ENCODE data around the gene SUCLG2.

SUCLG2 gene

GRCh38 chr3:67534594-67534993 lies 119.8 kb downstream of the SUCLG2 start:
- H3K9me3 Mint-ChIP-seq: peaks cover 5% of the 10 kb centered on the region
- no peaks in the 10 kb centered on the region for H3K27me3 Mint-ChIP-seq
- H3K36me3 Mint-ChIP-seq (ENCODE audit: insufficient read depth): peaks cover 4% of the 10 kb centered on the region
- H3K4me1 Mint-ChIP-seq: peaks cover 50% of the 10 kb centered on the region
- no peak overlapping the region for H3K4me3 Mint-ChIP-seq
- no peak for DNase-seq (ENCODE audit: low spot score in 2 of 2)
- no peak for ATAC-seq (replicated peaks; ENCODE audit: extremely low read depth, poor library complexity, severe bottlenecking)
- no peak overlapping the region for H3K27ac Mint-ChIP-seq (ENCODE audit: low read depth)

DNA sequence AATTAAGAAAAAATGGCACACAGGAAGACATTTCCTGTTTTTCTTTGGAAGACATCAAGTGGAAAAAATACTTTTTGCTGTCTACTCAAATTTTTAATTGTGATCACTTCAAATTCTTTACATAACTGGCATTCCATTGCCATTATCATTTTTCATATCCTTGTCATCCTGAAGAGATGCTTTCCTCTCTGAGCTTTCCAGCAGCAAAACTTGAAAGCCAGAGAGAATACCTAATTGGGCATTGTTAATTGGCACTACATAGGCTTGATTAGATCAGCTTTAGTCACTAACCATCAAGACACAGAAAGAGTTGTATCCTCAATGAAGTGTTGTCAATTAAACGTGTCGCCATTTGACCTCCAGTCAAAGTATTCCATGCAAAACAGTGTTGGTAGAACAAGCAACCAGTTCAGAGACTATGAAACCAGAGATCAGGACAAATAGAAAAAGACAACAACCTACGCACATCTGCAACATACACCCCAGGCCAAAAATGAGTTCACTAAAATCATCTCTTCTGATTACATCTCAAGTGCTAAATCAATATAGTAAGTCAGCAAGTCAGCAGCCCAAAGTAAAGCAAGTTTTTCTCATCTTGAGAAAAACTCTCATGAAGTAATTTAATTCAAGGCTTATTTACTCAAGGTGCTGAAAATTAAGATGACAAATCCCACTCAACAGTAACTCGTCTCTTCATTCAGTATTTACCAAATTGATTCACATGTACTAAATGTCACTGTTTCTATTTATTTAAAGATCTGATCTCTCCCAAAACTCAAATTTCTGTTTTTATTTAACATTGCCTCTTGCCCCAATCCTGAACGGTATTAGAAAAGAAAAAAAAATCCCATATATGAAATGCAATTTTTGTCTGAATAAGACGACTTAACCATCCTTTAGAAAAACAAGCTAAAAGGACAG lies 123.0 kb downstream of the SUCLG2 start:
- H3K4me1 Mint-ChIP-seq: peaks cover 59% of the 10 kb centered on the region
- DNase-seq (ENCODE audit: low spot score in 2 of 2) (no peak), ATAC-seq (replicated peaks; ENCODE audit: extremely low read depth, poor library complexity, severe bottlenecking) (no peak)
- no peaks in the 10 kb centered on the region for H3K9me3 Mint-ChIP-seq
- H3K36me3 Mint-ChIP-seq (ENCODE audit: insufficient read depth): peaks cover 15% of the 10 kb centered on the region
- H3K27ac Mint-ChIP-seq (ENCODE audit: low read depth): no peak overlapping the region
- H3K27me3 Mint-ChIP-seq: no peaks in the 10 kb centered on the region
- no peak overlapping the region for H3K4me3 Mint-ChIP-seq

- no peaks in the 10 kb centered on the region for H3K27me3 Mint-ChIP-seq
- no peak overlapping the region for H3K4me3 Mint-ChIP-seq
- H3K9me3 Mint-ChIP-seq: no peaks in the 10 kb centered on the region
- no peak for DNase-seq (ENCODE audit: low spot score in 2 of 2)
- H3K27ac Mint-ChIP-seq (ENCODE audit: low read depth): no peak overlapping the region
- H3K36me3 Mint-ChIP-seq (ENCODE audit: insufficient read depth): peaks cover 16% of the 10 kb centered on the region
- no peak for ATAC-seq (replicated peaks; ENCODE audit: extremely low read depth, poor library complexity, severe bottlenecking)
- peaks cover 45% of the 10 kb centered on the region for H3K4me1 Mint-ChIP-seq
Measured at GRCh38 chr3:67529915-67530314, 124.5 kb downstream of the SUCLG2 start.

- Mint-ChIP-seq H3K27me3 (no peaks in the 10 kb centered on the region), H3K4me3 (no peak overlapping the region), H3K4me1 (peaks cover 43% of the 10 kb centered on the region), H3K9me3 (no peaks in the 10 kb centered on the region), H3K27ac (ENCODE audit: low read depth) (no peak overlapping the region), H3K36me3 (ENCODE audit: insufficient read depth) (peaks cover 16% of the 10 kb centered on the region)
- DNase-seq (ENCODE audit: low spot score in 2 of 2) (no peak), ATAC-seq (replicated peaks; ENCODE audit: extremely low read depth, poor library complexity, severe bottlenecking) (no peak)
Measured at GRCh38 chr3:67529337-67529736, 125.1 kb downstream of the SUCLG2 start.

- Mint-ChIP-seq H3K27ac (ENCODE audit: low read depth) (no peak overlapping the region), H3K27me3 (no peaks in the 10 kb centered on the region), H3K4me1 (peaks cover 25% of the 10 kb centered on the region), H3K36me3 (ENCODE audit: insufficient read depth) (peaks cover 19% of the 10 kb centered on the region), H3K4me3 (no peak overlapping the region), H3K9me3 (no peaks in the 10 kb centered on the region)
- DNase-seq (ENCODE audit: low spot score in 2 of 2): no peak
- no peak for ATAC-seq (replicated peaks; ENCODE audit: extremely low read depth, poor library complexity, severe bottlenecking)
Measured at GRCh38 chr3:67526246-67526645, 128.2 kb downstream of the SUCLG2 start.

GRCh38 chr3:67524046-67524445 lies 130.4 kb downstream of the SUCLG2 start:
- no peak overlapping the region for H3K27ac Mint-ChIP-seq (ENCODE audit: low read depth)
- no peak for DNase-seq (ENCODE audit: low spot score in 2 of 2)

DNA sequence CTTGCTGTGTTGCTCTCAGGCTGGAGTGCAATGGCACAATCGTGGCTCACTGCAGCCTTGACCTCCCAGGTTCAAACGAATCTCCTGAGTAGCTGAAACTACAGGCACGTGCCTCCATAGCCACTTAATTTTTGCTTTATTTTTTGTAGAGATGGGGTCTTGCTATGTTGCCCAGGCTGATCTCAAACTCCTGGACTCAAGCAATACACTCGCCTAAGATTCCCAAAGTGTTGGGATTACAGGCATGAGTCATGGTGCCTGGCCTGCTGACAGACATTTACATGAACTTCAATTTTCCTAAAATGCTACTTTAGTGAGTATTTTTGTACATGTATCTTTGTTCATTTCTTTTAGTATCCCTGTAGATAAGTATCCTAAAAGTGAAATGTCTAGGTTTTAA lies 132.3 kb downstream of the SUCLG2 start:
- Mint-ChIP-seq H3K4me3 (no peak overlapping the region), H3K9me3 (no peaks in the 10 kb centered on the region), H3K4me1 (no peaks in the 10 kb centered on the region), H3K27ac (ENCODE audit: low read depth) (no peak overlapping the region), H3K36me3 (ENCODE audit: insufficient read depth) (peaks cover 16% of the 10 kb centered on the region), H3K27me3 (no peaks in the 10 kb centered on the region)
- no peak for ATAC-seq (replicated peaks; ENCODE audit: extremely low read depth, poor library complexity, severe bottlenecking)
- no peak for DNase-seq (ENCODE audit: low spot score in 2 of 2)

More at GRCh38 chr3:67524046-67524445, 130.4 kb downstream of the SUCLG2 start:
- no peak for ATAC-seq (replicated peaks; ENCODE audit: extremely low read depth, poor library complexity, severe bottlenecking)
- H3K36me3 Mint-ChIP-seq (ENCODE audit: insufficient read depth): peaks cover 19% of the 10 kb centered on the region
- H3K4me3 Mint-ChIP-seq: no peak overlapping the region
- no peaks in the 10 kb centered on the region for H3K27me3 Mint-ChIP-seq
- no peaks in the 10 kb centered on the region for H3K9me3 Mint-ChIP-seq
- H3K4me1 Mint-ChIP-seq: peaks cover 6% of the 10 kb centered on the region

GRCh38 chr3:67521053-67521646 lies 133.3 kb downstream of the SUCLG2 start:
- no peaks in the 10 kb centered on the region for H3K27me3 Mint-ChIP-seq
- H3K4me1 Mint-ChIP-seq: no peaks in the 10 kb centered on the region
- ATAC-seq (replicated peaks; ENCODE audit: extremely low read depth, poor library complexity, severe bottlenecking): no peak
- no peak overlapping the region for H3K4me3 Mint-ChIP-seq
- no peak overlapping the region for H3K27ac Mint-ChIP-seq (ENCODE audit: low read depth)
- H3K36me3 Mint-ChIP-seq (ENCODE audit: insufficient read depth): peaks cover 16% of the 10 kb centered on the region
- no peak for DNase-seq (ENCODE audit: low spot score in 2 of 2)
- no peaks in the 10 kb centered on the region for H3K9me3 Mint-ChIP-seq

- Mint-ChIP-seq H3K4me3 (no peak overlapping the region), H3K36me3 (ENCODE audit: insufficient read depth) (peaks cover 24% of the 10 kb centered on the region)
- no peak for ATAC-seq (replicated peaks; ENCODE audit: extremely low read depth, poor library complexity, severe bottlenecking)
Measured at GRCh38 chr3:67518236-67518635, 136.2 kb downstream of the SUCLG2 start.

DNA sequence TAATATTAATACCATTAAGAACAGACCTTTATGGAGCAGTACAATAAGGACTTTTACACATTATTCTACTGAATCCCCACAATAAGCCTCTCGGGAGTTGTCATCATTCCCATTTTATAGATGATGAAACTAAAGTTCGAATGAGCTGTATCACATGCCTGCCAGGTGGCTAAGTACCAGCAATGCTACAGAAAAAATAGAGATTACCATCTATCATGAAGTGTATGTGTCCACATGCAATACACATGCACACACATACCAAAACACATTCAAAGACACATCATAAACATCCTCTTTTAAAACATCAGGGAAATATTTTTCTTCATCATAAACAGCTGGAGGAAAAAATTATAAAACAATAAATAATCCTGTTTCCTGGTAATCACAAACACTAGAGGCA lies 136.6 kb downstream of the SUCLG2 start:
- Mint-ChIP-seq H3K9me3 (no peaks in the 10 kb centered on the region), H3K27ac (ENCODE audit: low read depth) (no peak overlapping the region), H3K4me1 (no peaks in the 10 kb centered on the region), H3K4me3 (no peak overlapping the region), H3K36me3 (ENCODE audit: insufficient read depth) (peaks cover 24% of the 10 kb centered on the region), H3K27me3 (no peaks in the 10 kb centered on the region)
- no peak for ATAC-seq (replicated peaks; ENCODE audit: extremely low read depth, poor library complexity, severe bottlenecking)
- no peak for DNase-seq (ENCODE audit: low spot score in 2 of 2)

More at GRCh38 chr3:67518236-67518635, 136.2 kb downstream of the SUCLG2 start:
- no peaks in the 10 kb centered on the region for H3K9me3 Mint-ChIP-seq
- H3K27ac Mint-ChIP-seq (ENCODE audit: low read depth): no peak overlapping the region
- no peaks in the 10 kb centered on the region for H3K27me3 Mint-ChIP-seq
- no peaks in the 10 kb centered on the region for H3K4me1 Mint-ChIP-seq
- no peak for DNase-seq (ENCODE audit: low spot score in 2 of 2)

DNA sequence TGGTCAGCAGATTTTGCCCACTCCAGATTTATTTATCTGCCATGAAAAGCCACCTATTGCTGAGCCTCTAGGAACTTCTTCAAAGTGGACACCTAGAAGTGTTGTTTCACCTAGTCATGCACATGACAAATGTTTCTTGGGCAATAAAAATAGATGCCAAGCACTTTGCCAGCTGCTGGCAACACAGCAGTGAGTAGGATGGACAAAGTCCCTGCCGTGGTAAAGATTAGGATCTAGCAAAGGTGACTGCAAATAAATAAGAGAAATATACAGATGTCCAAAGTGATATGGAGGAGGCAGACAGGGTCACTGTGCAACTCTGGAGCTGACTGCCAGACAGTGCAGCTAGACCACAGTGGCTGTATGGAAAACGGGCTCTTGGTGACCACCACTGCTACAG lies 137.9 kb downstream of the SUCLG2 start:
- Mint-ChIP-seq H3K36me3 (ENCODE audit: insufficient read depth) (peaks cover 20% of the 10 kb centered on the region), H3K4me1 (no peaks in the 10 kb centered on the region), H3K4me3 (no peak overlapping the region), H3K27ac (ENCODE audit: low read depth) (no peak overlapping the region), H3K9me3 (no peaks in the 10 kb centered on the region), H3K27me3 (no peaks in the 10 kb centered on the region)
- DNase-seq (ENCODE audit: low spot score in 2 of 2) (no peak), ATAC-seq (replicated peaks; ENCODE audit: extremely low read depth, poor library complexity, severe bottlenecking) (no peak)

- Mint-ChIP-seq H3K4me1 (no peaks in the 10 kb centered on the region), H3K27me3 (no peaks in the 10 kb centered on the region), H3K9me3 (no peaks in the 10 kb centered on the region), H3K4me3 (no peak overlapping the region), H3K27ac (ENCODE audit: low read depth) (no peak overlapping the region), H3K36me3 (ENCODE audit: insufficient read depth) (peaks cover 20% of the 10 kb centered on the region)
- ATAC-seq (replicated peaks; ENCODE audit: extremely low read depth, poor library complexity, severe bottlenecking) (no peak), DNase-seq (ENCODE audit: low spot score in 2 of 2) (no peak)
Measured at GRCh38 chr3:67515778-67516177, 138.6 kb downstream of the SUCLG2 start.

DNA sequence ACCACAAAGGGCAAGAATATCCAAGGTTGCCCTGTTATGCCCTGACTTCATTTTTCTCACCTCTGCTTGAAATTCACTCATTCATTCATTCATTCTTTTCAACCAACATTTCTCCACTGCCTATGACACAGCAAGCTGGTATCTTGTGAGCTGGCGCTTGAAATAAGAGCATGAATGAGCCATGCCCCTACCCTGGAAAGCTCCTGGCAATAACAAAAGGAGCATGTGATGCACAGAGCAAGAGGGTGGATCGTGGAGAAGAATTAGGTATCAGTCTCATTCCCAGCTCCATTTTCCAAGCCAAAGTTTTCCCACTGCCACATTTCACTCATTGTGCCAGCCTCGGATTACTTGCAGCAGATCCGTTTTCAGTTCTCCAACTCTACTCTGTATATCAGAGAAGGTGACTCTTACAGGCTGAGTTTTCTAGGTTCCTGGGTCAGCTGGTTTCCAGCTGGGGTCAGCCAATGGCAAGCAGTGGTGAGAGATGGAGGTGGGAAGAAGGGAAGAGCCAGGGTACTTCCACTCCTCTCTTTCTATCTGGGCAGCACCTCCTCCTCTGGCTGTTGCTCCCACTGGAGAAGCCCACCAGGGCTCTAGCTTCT lies 144.8 kb downstream of the SUCLG2 start:
- peaks cover 16% of the 10 kb centered on the region for H3K36me3 Mint-ChIP-seq (ENCODE audit: insufficient read depth)
- no peak overlapping the region for H3K27ac Mint-ChIP-seq (ENCODE audit: low read depth)
- ATAC-seq (replicated peaks; ENCODE audit: extremely low read depth, poor library complexity, severe bottlenecking) (no peak), DNase-seq (ENCODE audit: low spot score in 2 of 2) (no peak)
- no peaks in the 10 kb centered on the region for H3K4me1 Mint-ChIP-seq
- no peaks in the 10 kb centered on the region for H3K9me3 Mint-ChIP-seq
- H3K4me3 Mint-ChIP-seq: no peak overlapping the region
- H3K27me3 Mint-ChIP-seq: no peaks in the 10 kb centered on the region

Data from central memory CD8-positive, alpha-beta T cell (primary cell).